LNCAP (cell line): ENCODE measurements around the gene SGCE.

Source experiments
- CTCF ChIP-seq: fragments of 450-650 bp; IDR thresholded peaks from 2 replicates; pipeline ENCODE4 v1.5.1; 2017; ENCODE audit warnings: mild to moderate bottlenecking

SGCE gene

DNA sequence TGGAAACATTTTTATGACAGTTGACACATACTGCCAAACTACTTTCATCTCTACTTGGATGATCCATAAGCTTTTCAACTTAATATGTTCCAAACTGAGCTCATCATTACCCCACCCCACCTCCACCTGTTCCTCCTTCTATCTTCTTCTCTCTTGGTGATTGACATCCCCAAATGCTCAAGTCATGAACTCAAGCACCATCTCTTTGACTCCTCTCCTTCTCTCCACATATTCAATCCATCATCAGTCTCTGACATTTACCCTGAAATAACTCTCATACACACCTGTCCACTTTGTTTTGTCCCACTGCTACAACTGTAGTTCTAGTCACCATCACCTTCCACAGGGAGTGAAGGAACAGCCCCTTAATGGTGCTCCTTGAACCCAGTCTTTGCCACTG lies 43.3 kb downstream of the SGCE start:
- no peak for TF ChIP-seq CTCF

- TF ChIP-seq CTCF: no peak
Observed at GRCh38 chr7:94612253-94612652, 43.7 kb downstream of the SGCE start.

DNA sequence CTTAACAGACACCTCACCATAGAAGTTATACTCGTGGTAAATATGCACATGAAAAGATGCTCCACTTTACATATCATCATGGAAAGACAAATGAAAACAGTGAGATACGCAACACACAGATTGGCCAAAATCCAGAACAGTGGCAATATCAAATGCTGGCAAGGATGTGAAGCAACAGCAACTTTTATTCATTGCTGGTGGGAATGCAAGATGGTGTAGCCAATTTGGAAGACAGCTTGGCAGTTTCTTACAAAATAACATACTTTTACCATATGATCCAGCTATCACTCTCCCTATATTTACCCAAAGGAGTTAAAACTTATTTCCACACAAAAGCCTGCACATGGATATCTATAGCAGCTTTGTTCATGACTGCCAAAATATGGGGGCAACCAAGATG lies 46.4 kb downstream of the SGCE start:
- no peak for TF ChIP-seq CTCF

DNA sequence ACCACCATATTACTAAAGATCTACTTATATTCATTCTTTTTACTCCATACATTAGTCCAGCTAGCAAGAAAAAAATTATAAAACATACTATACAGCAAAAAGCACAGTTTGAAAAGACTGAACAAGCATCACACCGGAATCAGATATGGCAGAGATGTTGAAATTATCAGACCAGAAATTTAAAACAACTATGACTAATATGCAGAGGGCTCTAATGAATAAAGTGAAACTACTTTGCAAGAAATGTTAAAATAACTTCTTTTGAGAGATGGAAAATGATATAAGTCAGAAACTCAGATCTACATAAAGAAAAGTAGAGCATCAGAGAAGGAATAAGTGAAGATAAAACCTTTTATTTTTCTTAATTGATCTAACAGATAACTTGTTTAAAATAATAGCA lies 50.9 kb downstream of the SGCE start:
- no peak for TF ChIP-seq CTCF

DNA sequence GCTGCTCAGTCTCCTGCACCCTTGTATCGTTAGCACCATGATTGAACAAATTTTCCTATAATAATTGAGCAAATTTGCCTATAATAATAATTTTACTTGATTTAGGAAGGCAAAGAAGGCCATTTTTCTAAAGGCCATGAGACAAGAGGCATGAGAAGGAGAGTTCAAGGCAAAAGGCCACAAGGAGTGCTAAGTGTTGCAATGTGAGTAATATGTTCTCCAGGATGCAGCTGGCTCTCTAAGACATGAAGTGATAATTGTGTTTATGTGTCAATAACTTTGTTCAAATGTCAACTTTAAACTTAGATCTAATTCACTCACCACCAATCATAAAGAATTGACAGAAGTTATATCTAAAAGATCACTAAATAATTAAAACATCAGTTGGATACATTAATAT lies 53.8 kb downstream of the SGCE start:
- no peak for TF ChIP-seq CTCF

- no peak for TF ChIP-seq CTCF
Observed at GRCh38 chr7:94600267-94600666, 55.7 kb downstream of the SGCE start.

DNA sequence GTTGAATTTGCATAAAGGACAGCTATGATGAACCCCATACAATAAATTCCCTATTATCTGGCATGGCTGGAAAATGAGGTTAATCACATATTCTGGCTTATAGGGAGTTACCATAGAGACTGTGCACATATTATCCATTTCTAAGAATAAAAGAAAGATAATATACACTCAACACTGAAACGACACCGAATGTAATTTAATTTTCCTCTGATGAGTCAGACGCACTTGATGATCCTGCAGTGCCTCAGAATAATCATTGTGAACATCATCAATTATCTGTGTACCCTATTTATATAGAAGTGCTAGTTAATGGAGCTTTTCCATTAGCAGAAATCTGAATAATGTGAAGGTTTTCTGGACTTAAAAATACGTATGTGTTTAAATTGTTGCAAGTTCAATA lies 60.2 kb downstream of the SGCE start:
- TF ChIP-seq CTCF: no peak

GRCh38 chr7:94594882-94595281 lies 61.1 kb downstream of the SGCE start:
- no peak for TF ChIP-seq CTCF
